NCI-H2171 treated with DMSO at 0.1 percent for 48 hours (cell line): ENCODE data around the gene EEF1A2.
A peak's percentile ranks its signal among the peaks of the same experiment; 100 is the strongest.

Source experiments
- DNase-seq: peaks from one replicate; lab custom pipeline; 2025; lab: John Stamatoyannopoulos, UW

EEF1A2 gene

GRCh38 chr20:63499338-63499969 is 571 bp upstream of the EEF1A2 start:
- peak; percentile 75 for DNase-seq

GRCh38 chr20:63497946-63498935 is 642 bp downstream of the EEF1A2 start:
- peak; percentile 44 for DNase-seq

GRCh38 chr20:63497138-63497945 is 1.5 kb downstream of the EEF1A2 start:
- no peak for DNase-seq

GRCh38 chr20:63496596-63497120 is 2.2 kb downstream of the EEF1A2 start:
- no peak for DNase-seq

GRCh38 chr20:63495741-63496595 is 2.9 kb downstream of the EEF1A2 start:
- DNase-seq = peak; percentile 63

- no peak for DNase-seq
Measured at GRCh38 chr20:63495167-63495720, 3.6 kb downstream of the EEF1A2 start.

GRCh38 chr20:63494420-63495166 is 4.3 kb downstream of the EEF1A2 start:
- no peak for DNase-seq

GRCh38 chr20:63494084-63494419 is 4.8 kb downstream of the EEF1A2 start:
- DNase-seq = no peak

GRCh38 chr20:63493563-63494020 is 5.3 kb downstream of the EEF1A2 start:
- no peak for DNase-seq

GRCh38 chr20:63492982-63493381 is 5.9 kb downstream of the EEF1A2 start:
- no peak for DNase-seq

GRCh38 chr20:63492518-63492917 is 6.4 kb downstream of the EEF1A2 start:
- DNase-seq = no peak

- no peak for DNase-seq
Measured at GRCh38 chr20:63491635-63492230, 7.2 kb downstream of the EEF1A2 start.

- DNase-seq = no peak
Measured at GRCh38 chr20:63491078-63491477, 7.8 kb downstream of the EEF1A2 start.

GRCh38 chr20:63490416-63490815 is 8.5 kb downstream of the EEF1A2 start:
- DNase-seq = no peak

GRCh38 chr20:63488315-63489251 is 10.3 kb downstream of the EEF1A2 start:
- DNase-seq = no peak

GRCh38 chr20:63487781-63488241 is 11.1 kb downstream of the EEF1A2 start:
- no peak for DNase-seq

GRCh38 chr20:63487116-63487764 is 11.6 kb downstream of the EEF1A2 start:
- DNase-seq = no peak

GRCh38 chr20:63486300-63486855 is 12.5 kb downstream of the EEF1A2 start:
- peak; percentile 22 for DNase-seq
